ENCODE results near the gene DNAJC5G. TPM values are rescaled to one million over a fixed set of nuclear protein-coding genes. Genes with fewer than 3 reads are reported as not detected.

Gene DNAJC5G
- total and polyA plus RNA-seq, 2 of the 13 experiments (the other 11 are each of a cell fraction or from before 2014, with no cell fraction given), result 0.05 TPM; not detected in 1

GRCh38 chr2:27264253-27264752, 10.9 kb upstream of the DNAJC5G start (continued):
- no peak for TF ChIP-seq ATM (IDR thresholded peaks at IDR 0.05; ENCODE audit: borderline replicate concordance)
- TF ChIP-seq ZNF576 (CRISPR knock-in tag; IDR thresholded peaks at IDR 0.05), result 0 out of 2 replicates have a peak, but pooled peaks have one; percentile 65
- 0 out of 2 replicates have a peak, but pooled peaks have one; percentile 19 for TF ChIP-seq DMAP1 (CRISPR knock-in tag; IDR thresholded peaks at IDR 0.05)
- TF ChIP-seq SP1 (IDR thresholded peaks at IDR 0.05), result no peak
- no peak for TF ChIP-seq SP1 (CRISPR knock-in tag; IDR thresholded peaks at IDR 0.05)
- TF ChIP-seq ZFP90 (CRISPR knock-in tag; IDR thresholded peaks at IDR 0.05; ENCODE audit: borderline replicate concordance), result no peak
- TF ChIP-seq, protein P1, sequence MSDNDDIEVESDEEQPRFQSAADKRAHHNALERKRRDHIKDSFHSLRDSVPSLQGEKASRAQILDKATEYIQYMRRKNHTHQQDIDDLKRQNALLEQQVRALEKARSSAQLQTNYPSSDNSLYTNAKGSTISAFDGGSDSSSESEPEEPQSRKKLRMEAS (IDR thresholded peaks at IDR 0.05), result peak; percentile 56
- TF ChIP-seq SMAD9 (CRISPR knock-in tag; IDR thresholded peaks at IDR 0.05), result no peak
- no peak for TF ChIP-seq ZNF446 (CRISPR knock-in tag; IDR thresholded peaks at IDR 0.05)
- no peak for TF ChIP-seq NFIC (IDR thresholded peaks at IDR 0.05; ENCODE audit: low read length)
- TF ChIP-seq AFF4 (CRISPR knock-in tag; IDR thresholded peaks at IDR 0.05), result no peak
- TF ChIP-seq, protein P2, sequence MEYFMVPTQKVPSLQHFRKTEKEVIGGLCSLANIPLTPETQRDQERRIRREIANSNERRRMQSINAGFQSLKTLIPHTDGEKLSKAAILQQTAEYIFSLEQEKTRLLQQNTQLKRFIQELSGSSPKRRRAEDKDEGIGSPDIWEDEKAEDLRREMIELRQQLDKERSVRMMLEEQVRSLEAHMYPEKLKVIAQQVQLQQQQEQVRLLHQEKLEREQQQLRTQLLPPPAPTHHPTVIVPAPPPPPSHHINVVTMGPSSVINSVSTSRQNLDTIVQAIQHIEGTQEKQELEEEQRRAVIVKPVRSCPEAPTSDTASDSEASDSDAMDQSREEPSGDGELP (IDR thresholded peaks at IDR 0.05; ENCODE audit: borderline replicate concordance, low read depth), result no peak
- TF ChIP-seq, protein P3, sequence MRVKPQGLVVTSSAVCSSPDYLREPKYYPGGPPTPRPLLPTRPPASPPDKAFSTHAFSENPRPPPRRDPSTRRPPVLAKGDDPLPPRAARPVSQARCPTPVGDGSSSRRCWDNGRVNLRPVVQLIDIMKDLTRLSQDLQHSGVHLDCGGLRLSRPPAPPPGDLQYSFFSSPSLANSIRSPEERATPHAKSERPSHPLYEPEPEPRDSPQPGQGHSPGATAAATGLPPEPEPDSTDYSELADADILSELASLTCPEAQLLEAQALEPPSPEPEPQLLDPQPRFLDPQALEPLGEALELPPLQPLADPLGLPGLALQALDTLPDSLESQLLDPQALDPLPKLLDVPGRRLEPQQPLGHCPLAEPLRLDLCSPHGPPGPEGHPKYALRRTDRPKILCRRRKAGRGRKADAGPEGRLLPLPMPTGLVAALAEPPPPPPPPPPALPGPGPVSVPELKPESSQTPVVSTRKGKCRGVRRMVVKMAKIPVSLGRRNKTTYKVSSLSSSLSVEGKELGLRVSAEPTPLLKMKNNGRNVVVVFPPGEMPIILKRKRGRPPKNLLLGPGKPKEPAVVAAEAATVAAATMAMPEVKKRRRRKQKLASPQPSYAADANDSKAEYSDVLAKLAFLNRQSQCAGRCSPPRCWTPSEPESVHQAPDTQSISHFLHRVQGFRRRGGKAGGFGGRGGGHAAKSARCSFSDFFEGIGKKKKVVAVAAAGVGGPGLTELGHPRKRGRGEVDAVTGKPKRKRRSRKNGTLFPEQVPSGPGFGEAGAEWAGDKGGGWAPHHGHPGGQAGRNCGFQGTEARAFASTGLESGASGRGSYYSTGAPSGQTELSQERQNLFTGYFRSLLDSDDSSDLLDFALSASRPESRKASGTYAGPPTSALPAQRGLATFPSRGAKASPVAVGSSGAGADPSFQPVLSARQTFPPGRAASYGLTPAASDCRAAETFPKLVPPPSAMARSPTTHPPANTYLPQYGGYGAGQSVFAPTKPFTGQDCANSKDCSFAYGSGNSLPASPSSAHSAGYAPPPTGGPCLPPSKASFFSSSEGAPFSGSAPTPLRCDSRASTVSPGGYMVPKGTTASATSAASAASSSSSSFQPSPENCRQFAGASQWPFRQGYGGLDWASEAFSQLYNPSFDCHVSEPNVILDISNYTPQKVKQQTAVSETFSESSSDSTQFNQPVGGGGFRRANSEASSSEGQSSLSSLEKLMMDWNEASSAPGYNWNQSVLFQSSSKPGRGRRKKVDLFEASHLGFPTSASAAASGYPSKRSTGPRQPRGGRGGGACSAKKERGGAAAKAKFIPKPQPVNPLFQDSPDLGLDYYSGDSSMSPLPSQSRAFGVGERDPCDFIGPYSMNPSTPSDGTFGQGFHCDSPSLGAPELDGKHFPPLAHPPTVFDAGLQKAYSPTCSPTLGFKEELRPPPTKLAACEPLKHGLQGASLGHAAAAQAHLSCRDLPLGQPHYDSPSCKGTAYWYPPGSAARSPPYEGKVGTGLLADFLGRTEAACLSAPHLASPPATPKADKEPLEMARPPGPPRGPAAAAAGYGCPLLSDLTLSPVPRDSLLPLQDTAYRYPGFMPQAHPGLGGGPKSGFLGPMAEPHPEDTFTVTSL (CRISPR knock-in tag; IDR thresholded peaks at IDR 0.05; ENCODE audit: borderline replicate concordance), result no peak
- peak; percentile 21 for TF ChIP-seq SRSF1 (optimal IDR thresholded peaks at IDR 0.05; ENCODE audit: low read depth, low read length)
- no peak for TF ChIP-seq ADNP (CRISPR knock-in tag; IDR thresholded peaks at IDR 0.05)
- TF ChIP-seq BHLHE40 (IDR thresholded peaks at IDR 0.05; ENCODE audit: low read length), result peak; percentile 81
- TF ChIP-seq ZNF550 (CRISPR knock-in tag; IDR thresholded peaks at IDR 0.05; ENCODE audit: borderline replicate concordance), result no peak
- TF ChIP-seq TBX3 (IDR thresholded peaks at IDR 0.05; ENCODE audit: borderline replicate concordance), result 0 out of 2 replicates have a peak, but pooled peaks have one; percentile 17
- TF ChIP-seq ZNF652 (CRISPR knock-in tag; IDR thresholded peaks at IDR 0.05; ENCODE audit: borderline replicate concordance, low read depth), result peak; percentile 65
- no peak for TF ChIP-seq MEF2D (CRISPR knock-in tag; IDR thresholded peaks at IDR 0.05)
- no peak for TF ChIP-seq MED1 (CRISPR knock-in tag; IDR thresholded peaks at IDR 0.05)
- TF ChIP-seq FOXK1 (CRISPR knock-in tag; IDR thresholded peaks at IDR 0.05; ENCODE audit: borderline replicate concordance, low read depth), result no peak
